ENCODE measurements around the gene RAD51D.

The RAD51D gene

DNA sequence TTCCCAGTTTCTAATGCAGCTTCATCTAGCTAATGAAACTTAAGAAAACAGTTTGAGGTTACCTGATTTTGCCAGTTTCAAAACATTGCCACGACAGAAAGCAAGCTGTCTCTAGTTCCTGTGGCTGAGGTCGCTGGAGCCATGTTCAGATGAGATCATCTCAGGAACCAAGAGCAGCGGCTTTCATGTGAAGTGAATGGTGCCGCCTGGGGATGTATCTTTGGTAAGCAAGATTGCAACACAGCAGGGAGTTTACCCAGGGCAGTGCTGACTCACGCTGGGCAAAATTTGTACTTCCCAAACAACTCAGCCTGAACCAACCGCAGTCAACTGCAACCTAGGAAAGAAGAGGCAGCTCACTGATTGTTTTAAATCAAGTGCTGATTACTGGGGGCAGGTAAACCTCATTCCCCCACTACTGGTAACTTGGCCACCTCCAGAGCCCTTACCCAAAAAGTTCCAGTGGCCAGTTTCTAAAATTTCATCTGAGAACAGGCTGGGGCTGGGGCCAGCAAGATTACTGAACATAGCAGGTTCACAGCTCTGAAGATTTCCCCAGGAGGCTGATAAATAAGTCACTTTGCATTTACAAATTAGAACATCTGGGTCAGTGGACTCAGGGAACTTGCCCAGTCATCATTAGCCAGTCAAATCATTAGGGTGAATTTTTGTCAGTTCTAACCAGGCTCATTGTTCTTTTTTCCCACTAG, 56.0 kb downstream of the RAD51D start, which contains the start of gene RFFL:
RFFL (minus strand) TSS at position 194 of the 710 bp plus-strand sequence. CDS start 37,154 bp downstream, outside the sequence.
- ATAC-seq (replicated peaks) (peak; percentile 99), DNase-seq (peak; percentile 77 to 79 (median 78))
- H3K27ac Mint-ChIP-seq, result peak within 1 kb of the TSS; percentile 94 to 97
- H3K4me3 Mint-ChIP-seq, result peak within 1 kb of the TSS; percentile 45 to 71
- H3K4me1 Mint-ChIP-seq (ENCODE audit: low read depth in 2 of 2), result peaks cover 22 to 46% of the 10 kb centered on the region in 2 donors
- no peaks in the 10 kb centered on the region for H3K27me3 Mint-ChIP-seq
- no peaks in the 10 kb centered on the region for H3K9me3 Mint-ChIP-seq
- H3K36me3 Mint-ChIP-seq (ENCODE audit: insufficient read depth), result peaks cover 20% of the 10 kb centered on the region

DNA sequence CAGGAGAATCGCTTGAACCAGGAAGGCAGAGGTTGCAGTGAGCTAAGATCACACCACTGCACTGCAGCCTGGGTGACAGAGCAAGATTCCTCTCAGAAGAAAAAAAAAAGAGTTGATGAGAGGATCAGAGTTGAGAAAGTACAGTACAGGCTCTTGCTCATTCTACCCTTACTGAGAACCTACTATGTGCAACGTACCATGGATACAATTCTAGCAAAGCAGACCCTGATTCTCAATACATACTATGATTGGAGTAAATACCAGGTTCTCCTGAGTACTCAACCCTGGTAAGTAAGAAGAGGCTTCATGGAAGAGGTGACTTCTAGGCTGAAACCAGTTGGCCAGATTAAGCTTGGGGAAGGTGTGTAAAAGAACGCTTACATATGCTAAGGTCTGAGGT, 57.4 kb downstream of the RAD51D start:
- Mint-ChIP-seq H3K4me1 (ENCODE audit: low read depth in 2 of 2) (peaks cover 21 to 49% of the 10 kb centered on the region in 2 donors), H3K4me3 (peak overlapping the region; percentile 45 to 71), H3K36me3 (ENCODE audit: insufficient read depth) (peaks cover 16% of the 10 kb centered on the region), H3K27me3 (no peaks in the 10 kb centered on the region), H3K27ac (peak overlapping the region; percentile 94 to 97), H3K9me3 (no peaks in the 10 kb centered on the region)
- ATAC-seq (replicated peaks), result no peak
- no peak for DNase-seq

DNA sequence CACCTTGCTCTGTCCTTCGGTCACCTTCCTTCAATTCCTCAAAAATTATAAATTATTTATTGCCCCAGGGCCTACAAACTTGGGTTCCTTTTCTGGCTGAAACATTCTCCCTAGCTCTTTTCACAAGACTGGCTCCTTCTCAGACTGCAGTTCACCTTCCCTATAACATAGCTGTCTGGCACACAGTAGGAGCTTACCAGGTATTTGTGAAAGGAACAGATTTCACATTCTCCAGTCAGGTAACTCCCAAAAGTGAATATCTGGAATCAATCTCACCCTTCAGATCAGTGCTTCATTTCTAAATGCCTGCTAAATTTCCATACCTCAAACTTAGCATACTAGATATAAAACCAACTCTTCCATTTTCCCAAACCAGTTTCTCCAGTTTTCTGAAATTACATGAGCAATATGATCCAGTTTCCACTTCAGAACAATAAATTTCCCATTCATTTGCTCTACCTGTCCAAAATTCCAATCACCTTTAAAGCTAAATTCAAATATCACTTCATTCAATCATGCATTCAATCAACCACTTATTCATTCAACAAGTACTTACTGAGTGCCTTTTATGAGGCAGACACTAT, 62.2 kb downstream of the RAD51D start:
- ATAC-seq (replicated peaks), result no peak

GRCh38 chr17:35056013-35056412, 63.6 kb downstream of the RAD51D start:
- peaks cover 44 to 72% of the 10 kb centered on the region in 2 donors for H3K4me1 Mint-ChIP-seq (ENCODE audit: low read depth in 2 of 2)

More for the DNA sequence above, 62.2 kb downstream of the RAD51D start:
- H3K4me1 Mint-ChIP-seq (ENCODE audit: low read depth in 2 of 2), result peaks cover 32 to 61% of the 10 kb centered on the region in 2 donors
- peaks cover 0 to 5% of the 10 kb centered on the region in 2 donors for H3K9me3 Mint-ChIP-seq
- H3K27ac Mint-ChIP-seq, result peak overlapping the region; percentile 66 to 85
- H3K27me3 Mint-ChIP-seq, result no peaks in the 10 kb centered on the region
- peak overlapping the region in 1 of 2 donors; percentile 32 for H3K4me3 Mint-ChIP-seq
- peaks cover 8% of the 10 kb centered on the region for H3K36me3 Mint-ChIP-seq (ENCODE audit: insufficient read depth)
- DNase-seq, result no peak

GRCh38 chr17:35053204-35053603, 66.5 kb downstream of the RAD51D start:
- Mint-ChIP-seq H3K27ac (peak overlapping the region; percentile 81 to 95), H3K4me3 (peak overlapping the region; percentile 25 to 67), H3K36me3 (ENCODE audit: insufficient read depth) (peaks cover 13% of the 10 kb centered on the region), H3K9me3 (peaks cover 0 to 7% of the 10 kb centered on the region in 2 donors), H3K4me1 (ENCODE audit: low read depth in 2 of 2) (peaks cover 57 to 72% of the 10 kb centered on the region in 2 donors), H3K27me3 (no peaks in the 10 kb centered on the region)
- no peak for ATAC-seq (replicated peaks)
- no peak for DNase-seq

More at GRCh38 chr17:35056013-35056412, 63.6 kb downstream of the RAD51D start:
- H3K27me3 Mint-ChIP-seq, result no peaks in the 10 kb centered on the region
- H3K27ac Mint-ChIP-seq, result peak overlapping the region; percentile 66 to 83
- ATAC-seq (replicated peaks) (no peak), DNase-seq (no peak)
- H3K9me3 Mint-ChIP-seq, result peaks cover 0 to 7% of the 10 kb centered on the region in 2 donors
- H3K4me3 Mint-ChIP-seq, result no peak overlapping the region
- H3K36me3 Mint-ChIP-seq (ENCODE audit: insufficient read depth), result peaks cover 7% of the 10 kb centered on the region

- H3K36me3 Mint-ChIP-seq (ENCODE audit: insufficient read depth), result peaks cover 13% of the 10 kb centered on the region
- ATAC-seq (replicated peaks) (no peak), DNase-seq (no peak)
- H3K27me3 Mint-ChIP-seq, result no peaks in the 10 kb centered on the region
- H3K9me3 Mint-ChIP-seq, result peaks cover 0 to 7% of the 10 kb centered on the region in 2 donors
- peak overlapping the region; percentile 25 to 67 for H3K4me3 Mint-ChIP-seq
- H3K27ac Mint-ChIP-seq, result peak overlapping the region; percentile 81 to 95
- peaks cover 57 to 67% of the 10 kb centered on the region in 2 donors for H3K4me1 Mint-ChIP-seq (ENCODE audit: low read depth in 2 of 2)
These were observed 66.9 kb downstream of the RAD51D start for GRCh38 chr17:35052780-35053179.

- Mint-ChIP-seq H3K4me3 (peak overlapping the region; percentile 25 to 67), H3K27me3 (no peaks in the 10 kb centered on the region), H3K9me3 (peaks cover 0 to 7% of the 10 kb centered on the region in 2 donors), H3K27ac (peak overlapping the region; percentile 81 to 95), H3K4me1 (ENCODE audit: low read depth in 2 of 2) (peaks cover 52 to 62% of the 10 kb centered on the region in 2 donors), H3K36me3 (ENCODE audit: insufficient read depth) (peaks cover 13% of the 10 kb centered on the region)
- ATAC-seq (replicated peaks), result no peak
- DNase-seq, result no peak
These were observed 67.4 kb downstream of the RAD51D start for GRCh38 chr17:35052241-35052610.

DNA sequence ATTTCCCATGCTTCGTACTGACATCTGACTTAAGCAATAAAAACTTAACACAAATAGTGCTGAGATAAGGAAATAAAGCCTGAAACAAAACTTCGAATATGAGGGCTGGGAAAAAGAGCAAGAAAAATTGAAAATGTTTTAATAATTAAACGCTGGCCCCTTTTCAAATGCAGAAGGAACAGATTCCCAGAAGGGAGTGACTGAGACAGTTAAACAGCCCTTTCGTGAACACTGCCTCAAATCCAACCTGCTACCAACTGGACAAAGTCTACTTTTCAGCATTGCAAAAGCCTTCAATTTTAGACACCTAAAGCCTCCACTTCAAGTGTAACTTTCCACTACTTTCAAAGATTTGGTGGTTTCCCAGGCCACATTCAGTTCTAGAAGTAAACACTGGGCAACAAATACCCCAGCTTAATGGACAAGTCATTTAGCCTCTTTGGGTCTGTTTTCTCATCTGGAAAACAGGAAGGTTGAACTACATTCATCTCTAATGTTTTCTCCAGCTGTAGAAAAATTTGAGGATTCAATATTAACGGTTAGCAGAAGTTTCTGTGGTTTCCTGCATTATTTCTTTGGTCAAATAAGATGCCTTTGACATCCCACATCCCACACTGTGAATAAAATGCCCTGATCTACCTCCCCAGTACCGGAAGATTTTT, 68.0 kb downstream of the RAD51D start:
- Mint-ChIP-seq H3K27me3 (no peaks in the 10 kb centered on the region), H3K4me1 (ENCODE audit: low read depth in 2 of 2) (peaks cover 55 to 64% of the 10 kb centered on the region in 2 donors), H3K9me3 (peaks cover 0 to 7% of the 10 kb centered on the region in 2 donors), H3K27ac (peak overlapping the region; percentile 81 to 95), H3K4me3 (peak overlapping the region; percentile 25 to 67), H3K36me3 (ENCODE audit: insufficient read depth) (peaks cover 18% of the 10 kb centered on the region)
- DNase-seq (peak in 1 of 3 experiments; percentile 5), ATAC-seq (replicated peaks) (peak; percentile 42)

DNA sequence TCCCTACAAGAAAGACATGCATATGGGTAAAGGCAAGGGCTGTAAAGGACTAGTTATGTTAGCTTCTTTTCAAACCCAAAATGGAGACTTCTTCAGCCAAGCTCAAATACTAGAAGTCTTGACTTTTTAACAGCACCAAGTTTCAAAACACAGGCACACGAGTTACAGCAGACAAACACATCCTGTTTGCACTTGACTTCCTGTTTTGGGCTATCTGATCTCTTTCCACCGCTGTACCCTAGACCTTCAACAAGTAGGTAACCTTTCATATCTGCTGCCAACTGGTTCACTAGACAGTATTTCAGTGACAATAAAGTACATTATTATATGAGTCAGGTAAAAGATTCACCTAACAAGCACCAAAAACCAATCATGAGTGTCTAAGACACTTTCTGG, 68.5 kb downstream of the RAD51D start:
- DNase-seq, result peak; percentile 39 to 40 (median 39)

GRCh38 chr17:35050170-35050569, 69.5 kb downstream of the RAD51D start:
- no peak for ATAC-seq (replicated peaks)
- Mint-ChIP-seq H3K36me3 (ENCODE audit: insufficient read depth) (peaks cover 21% of the 10 kb centered on the region), H3K4me3 (peak overlapping the region; percentile 9 to 28), H3K9me3 (peaks cover 0 to 7% of the 10 kb centered on the region in 2 donors), H3K4me1 (ENCODE audit: low read depth in 2 of 2) (peaks cover 61 to 70% of the 10 kb centered on the region in 2 donors), H3K27ac (peak overlapping the region; percentile 81 to 95), H3K27me3 (no peaks in the 10 kb centered on the region)
- DNase-seq, result no peak

More for the DNA sequence above, 68.5 kb downstream of the RAD51D start:
- peaks cover 58 to 65% of the 10 kb centered on the region in 2 donors for H3K4me1 Mint-ChIP-seq (ENCODE audit: low read depth in 2 of 2)
- peak; percentile 83 for ATAC-seq (replicated peaks)
- peak overlapping the region; percentile 25 to 67 for H3K4me3 Mint-ChIP-seq
- no peaks in the 10 kb centered on the region for H3K27me3 Mint-ChIP-seq
- peaks cover 0 to 7% of the 10 kb centered on the region in 2 donors for H3K9me3 Mint-ChIP-seq
- peak overlapping the region; percentile 81 to 95 for H3K27ac Mint-ChIP-seq
- H3K36me3 Mint-ChIP-seq (ENCODE audit: insufficient read depth), result peaks cover 20% of the 10 kb centered on the region

DNA sequence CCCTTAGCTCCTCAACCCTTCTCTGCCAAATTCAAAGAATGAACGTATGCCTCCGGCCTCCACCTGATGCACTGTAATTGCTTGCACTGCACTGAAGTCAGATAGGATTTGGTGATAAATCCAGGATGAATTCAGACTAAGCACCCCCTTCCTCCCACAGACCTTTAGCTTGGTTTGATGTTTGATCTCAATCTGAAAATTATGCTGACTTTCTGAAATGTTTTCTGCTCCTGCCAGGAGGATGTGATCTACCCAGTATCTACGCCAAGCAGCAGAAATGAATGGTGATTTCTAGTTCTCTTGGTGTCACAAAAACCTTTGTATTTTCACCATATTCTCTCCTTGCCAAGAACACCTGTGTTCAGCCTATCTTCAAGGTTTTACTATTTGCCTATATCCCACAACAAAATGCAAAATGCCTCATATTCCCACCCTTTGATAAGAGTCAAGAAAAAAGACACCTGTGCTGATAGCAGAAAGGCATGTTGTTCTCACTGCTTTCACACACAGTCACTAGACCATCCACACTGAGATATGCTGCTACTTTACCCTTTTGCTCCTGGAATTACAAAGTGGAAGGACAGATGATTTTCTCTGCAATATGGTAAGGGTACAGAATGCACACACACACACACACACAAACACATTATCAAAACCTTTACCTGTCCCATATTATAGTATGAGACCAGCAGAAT, 70.8 kb downstream of the RAD51D start:
- Mint-ChIP-seq H3K4me1 (ENCODE audit: low read depth in 2 of 2) (peaks cover 62 to 74% of the 10 kb centered on the region in 2 donors), H3K27me3 (no peaks in the 10 kb centered on the region), H3K4me3 (peak overlapping the region; percentile 61 to 64), H3K9me3 (peaks cover 0 to 7% of the 10 kb centered on the region in 2 donors), H3K27ac (peak overlapping the region; percentile 81 to 95), H3K36me3 (ENCODE audit: insufficient read depth) (peaks cover 21% of the 10 kb centered on the region)
- DNase-seq (no peak), ATAC-seq (replicated peaks) (no peak)

GRCh38 chr17:35046740-35047283, 72.8 kb downstream of the RAD51D start:
- ATAC-seq (replicated peaks), result peak; percentile 79
- peak overlapping the region; percentile 79 to 80 for H3K4me3 Mint-ChIP-seq
- H3K36me3 Mint-ChIP-seq (ENCODE audit: insufficient read depth), result peaks cover 28% of the 10 kb centered on the region
- peak overlapping the region; percentile 94 to 97 for H3K27ac Mint-ChIP-seq
- DNase-seq, result peak; percentile 52 to 59 (median 54)
- peaks cover 49 to 71% of the 10 kb centered on the region in 2 donors for H3K4me1 Mint-ChIP-seq (ENCODE audit: low read depth in 2 of 2)
- H3K9me3 Mint-ChIP-seq, result no peaks in the 10 kb centered on the region
- no peaks in the 10 kb centered on the region for H3K27me3 Mint-ChIP-seq

Data from effector memory CD8-positive, alpha-beta T cell (primary cell).